OCI-LY7 (cell line): Measurements from ENCODE around the gene LCOR. TPM values are rescaled to one million over a fixed set of nuclear protein-coding genes. Genes with fewer than 3 reads are reported as not detected.

Experiments
- BruUV-seq: library from RNA; stranded (reverse); fragments of 400-500 nt; replicated peaks from 2 replicates; lab custom pipeline; 2021; lab: Mats Ljungman, UMichigan
- CTCF ChIA-PET: fragments of 300-600 bp; sonication (Branson Sonifier 250); formaldehyde crosslinking; loops from one replicate; lab custom pipeline; 2022; ENCODE audit warnings: antibody characterized with exemption; ENCODE audit not compliant: unreplicated experiment; lab: Charles Lee
- POLR2A ChIA-PET: fragments of 300-600 bp; sonication (Branson Sonifier 250); formaldehyde crosslinking; loops from one replicate; lab custom pipeline; 2022; ENCODE audit warnings: antibody characterized with exemption; lab: Charles Lee
- DNase-seq: peaks from one replicate; pipeline ENCODE4 v3.0.0-alpha.2; 2015; ENCODE audit warnings: low spot score
- H2AFZ ChIP-seq: fragments of 200-600 bp; sonication (generic), shearing (Covaris generic); 2 replicates; pipeline ENCODE4 v1.6.1; 2014; ENCODE audit warnings: mild to moderate bottlenecking, antibody characterized with exemption, low read length, moderate library complexity
- H3K27ac ChIP-seq: fragments of 200-600 bp; sonication (generic); 2 replicates; pipeline ENCODE4 v1.5.1; 2014; ENCODE audit warnings: mixed run types, low read depth, mild to moderate bottlenecking, moderate library complexity, low read length, inconsistent platforms; ENCODE audit not compliant: poor library complexity, severe bottlenecking
- H3K36me3 ChIP-seq: fragments of 200-600 bp; sonication (generic); 2 replicates; pipeline ENCODE4 v1.6.1; 2014; ENCODE audit warnings: mild to moderate bottlenecking, antibody characterized with exemption, low read length, moderate library complexity, mixed read lengths; ENCODE audit not compliant: insufficient read depth
- H3K4me1 ChIP-seq: fragments of 200-600 bp; sonication (generic); 2 replicates; pipeline ENCODE4 v1.5.1; 2014; ENCODE audit warnings: mild to moderate bottlenecking, low read length; ENCODE audit not compliant: insufficient read depth, poor library complexity, severe bottlenecking
- H3K4me2 ChIP-seq: fragments of 200-600 bp; sonication (generic); 2 replicates; pipeline ENCODE4 v1.6.1; 2014; ENCODE audit warnings: mild to moderate bottlenecking, low read length
- H3K4me3 ChIP-seq: fragments of 200-600 bp; sonication (generic); 2 replicates; pipeline ENCODE4 v1.5.1; 2014; ENCODE audit warnings: mild to moderate bottlenecking, low read depth, low read length; ENCODE audit not compliant: poor library complexity, severe bottlenecking
- H3K79me2 ChIP-seq: fragments of 200-600 bp; sonication (generic); 2 replicates; pipeline ENCODE4 v1.6.1; 2016; ENCODE audit warnings: low read depth, mild to moderate bottlenecking, low read length, moderate library complexity, mixed read lengths; ENCODE audit not compliant: insufficient read depth
- H3K9me2 ChIP-seq: fragments of 200-600 bp; sonication (generic); 2 replicates; pipeline ENCODE4 v1.6.1; 2016; ENCODE audit warnings: mild to moderate bottlenecking, low read length, mixed read lengths; ENCODE audit not compliant: insufficient read depth
- H3K9me3 ChIP-seq: fragments of 200-600 bp; sonication (generic); 2 replicates; pipeline ENCODE4 v1.6.1; 2014; ENCODE audit warnings: mild to moderate bottlenecking, mixed run types, low read length, mixed read lengths
- H4K20me1 ChIP-seq: fragments of 200-600 bp; sonication (generic); 2 replicates; pipeline ENCODE4 v1.6.1; 2014; ENCODE audit warnings: mild to moderate bottlenecking, antibody characterized with exemption, low read length, moderate library complexity, mixed read lengths; ENCODE audit not compliant: insufficient read depth
- CTCF ChIP-seq: fragments of 200-600 bp; sonication (generic); conservative IDR thresholded peaks from 2 replicates; pipeline ENCODE4 v1.5.1; 2014; ENCODE audit warnings: mild to moderate bottlenecking, antibody characterized with exemption, low read length, moderate library complexity, mixed read lengths
- EZH2phosphoT487 ChIP-seq: fragments of 200-600 bp; sonication (generic); IDR thresholded peaks from 2 replicates; pipeline ENCODE4 v1.6.1; 2018; ENCODE audit warnings: low read depth, borderline replicate concordance, mild to moderate bottlenecking, mixed run types, antibody characterized with exemption, low read length, moderate library complexity, mixed read lengths
- intact Hi-C: fragments of 100-400 bp; cut with micrococcal nuclease; formaldehyde crosslinking; loops from one replicate; pipeline ENCODE4 v1.10.0; 2022; ENCODE audit not compliant: unreplicated experiment
- total RNA-seq, 2 experiments: library from RNA; depleted of rRNA in 1 of 2; stranded (reverse); fragments of >200 nt in 1 of 2; shearing (Covaris generic) in 1 of 2; gene quantifications; 2 replicates each; pipeline ENCODE4 v1.2.3, GENCODE V29; 2014 to 2022

The LCOR gene
- total RNA-seq, 2 experiments from 2014 or later = 17.1 to 58.4 TPM

GRCh38 chr10:96955794-96956193 lies 123.7 kb downstream of the LCOR start:
- H3K79me2 ChIP-seq = 0 out of 2 replicates have a peak, but pooled peaks cover 5% of the 10 kb centered on the region
- H3K27ac ChIP-seq = no peak overlapping the region
- TF ChIP-seq CTCF (no peak), EZH2phosphoT487 (no peak)
- intact Hi-C loops = no loop called here
- no TSS peak for BruUV-seq
- no peaks in the 10 kb centered on the region for H3K9me2 ChIP-seq
- no peaks in the 10 kb centered on the region for H3K9me3 ChIP-seq
- CTCF ChIA-PET = no interaction called here
- H4K20me1 ChIP-seq = no peaks in the 10 kb centered on the region
- POLR2A ChIA-PET = interaction anchor here (1.8 kb wide), 1 partner anchor 13 kb away, joined by 6 read pairs; no protein-coding TSS in a partner anchor
- no peaks in the 10 kb centered on the region for H3K4me1 ChIP-seq
- no peak for DNase-seq
- no peak overlapping the region for H3K4me2 ChIP-seq
- no peak overlapping the region for H3K4me3 ChIP-seq
- H2AFZ ChIP-seq = no peak overlapping the region
- peaks cover 79% of the 10 kb centered on the region for H3K36me3 ChIP-seq

- no peak for TF ChIP-seq EZH2phosphoT487
- TF ChIP-seq CTCF = no peak
- POLR2A ChIA-PET = interaction anchor here (0.6 to 2.1 kb wide), 5 partner anchors 14 to 606 kb away, joined by 3 to 12 read pairs (median 4); no protein-coding TSS in a partner anchor
- intact Hi-C loops = no loop called here
- H3K36me3 ChIP-seq = peaks cover 61% of the 10 kb centered on the region
- no peak overlapping the region for H2AFZ ChIP-seq
- no peaks in the 10 kb centered on the region for H3K4me1 ChIP-seq
- no TSS peak for BruUV-seq
- no peak overlapping the region for H3K4me3 ChIP-seq
- H3K9me2 ChIP-seq = no peaks in the 10 kb centered on the region
- no peak for DNase-seq
- H3K79me2 ChIP-seq = 0 out of 2 replicates have a peak, but pooled peaks cover 5% of the 10 kb centered on the region
- no peak overlapping the region for H3K27ac ChIP-seq
- H4K20me1 ChIP-seq = no peaks in the 10 kb centered on the region
- no peaks in the 10 kb centered on the region for H3K9me3 ChIP-seq
- H3K4me2 ChIP-seq = no peak overlapping the region
- CTCF ChIA-PET = no interaction called here
Measured at GRCh38 chr10:96958071-96958470, 126.0 kb downstream of the LCOR start.

GRCh38 chr10:96959733-96960132 lies 127.6 kb downstream of the LCOR start:
- Histone ChIP-seq H4K20me1 (no peaks in the 10 kb centered on the region), H3K79me2 (0 out of 2 replicates have a peak, but pooled peaks cover 5% of the 10 kb centered on the region), H3K9me2 (no peaks in the 10 kb centered on the region), H3K9me3 (no peaks in the 10 kb centered on the region), H3K27ac (no peak overlapping the region), H2AFZ (no peak overlapping the region), H3K4me3 (no peak overlapping the region), H3K36me3 (peaks cover 45% of the 10 kb centered on the region), H3K4me2 (no peak overlapping the region), H3K4me1 (no peaks in the 10 kb centered on the region)
- POLR2A ChIA-PET = interaction anchor here (0.6 to 2.1 kb wide), 7 partner anchors 12 to 296 kb away, joined by 3 to 12 read pairs (median 4); no protein-coding TSS in a partner anchor
- no peak for DNase-seq
- CTCF ChIA-PET = no interaction called here
- BruUV-seq = no TSS peak
- intact Hi-C loops = no loop called here
- TF ChIP-seq CTCF (no peak), EZH2phosphoT487 (no peak)
